Fibroblast of gingiva (primary cell): Measurements from ENCODE around the gene OR51F1.
"Not testable (repeated sequence)": the region's sequence is repeated elsewhere in the genome, so short reads cannot be mapped to it uniquely, and the experiment has no call there.

Experiments used
- DNase-seq: peaks from one replicate; pipeline ENCODE4 v3.0.0-alpha.2; 2011; ENCODE audit warnings: low read depth

The OR51F1 gene

GRCh38 chr11:4769838-4770237, at the start of gene OR51F1:
TSS of gene OR51F1 (minus strand) at chr11:4769938. CDS start at chr11:4769938, 0 bp downstream.
- DNase-seq: no peak

- DNase-seq: no peak
Observed at GRCh38 chr11:4809246-4809645, 39.5 kb upstream of the OR51F1 start.

- DNase-seq: no peak
Observed at GRCh38 chr11:4808476-4808875, 38.7 kb upstream of the OR51F1 start.

- DNase-seq: no peak
Observed at GRCh38 chr11:4804280-4804679, 34.5 kb upstream of the OR51F1 start, which contains the start of gene OR52R1. TSS of gene OR52R1 (minus strand) at chr11:4804380. CDS start at chr11:4804380, 0 bp downstream.

GRCh38 chr11:4801316-4801715, 31.6 kb upstream of the OR51F1 start:
- not testable (repeated sequence) for DNase-seq

- no peak for DNase-seq
Observed at GRCh38 chr11:4798427-4799183, 28.9 kb upstream of the OR51F1 start.

- no peak for DNase-seq
Observed at GRCh38 chr11:4797206-4797605, 27.5 kb upstream of the OR51F1 start.

GRCh38 chr11:4782454-4782853, 12.7 kb upstream of the OR51F1 start:
- DNase-seq: no peak

- no peak for DNase-seq
Observed at GRCh38 chr11:4768094-4768493, 1.6 kb downstream of the OR51F1 start.

GRCh38 chr11:4766420-4767043, 3.2 kb downstream of the OR51F1 start:
- no peak for DNase-seq

- no peak for DNase-seq
Observed at GRCh38 chr11:4763096-4763495, 6.6 kb downstream of the OR51F1 start.

- no peak for DNase-seq
Observed at GRCh38 chr11:4751201-4751600, 18.5 kb downstream of the OR51F1 start.

GRCh38 chr11:4748438-4748837, 21.3 kb downstream of the OR51F1 start:
- DNase-seq: no peak

GRCh38 chr11:4740735-4741134, 29.0 kb downstream of the OR51F1 start:
- no peak for DNase-seq

- no peak for DNase-seq
Observed at GRCh38 chr11:4727171-4727570, 42.6 kb downstream of the OR51F1 start.

GRCh38 chr11:4722616-4723534, 46.9 kb downstream of the OR51F1 start:
- DNase-seq: not testable (repeated sequence)
